ENCODE measurements around the gene PVR. TPM values are rescaled to one million over a fixed set of nuclear protein-coding genes. Genes with fewer than 3 reads are reported as not detected.
A peak's percentile ranks its signal among the peaks of the same experiment; 100 is the strongest.

PVR gene
- total and polyA plus RNA-seq, 5 donors from 2014 or later: 0.25 to 0.37 TPM; not detected in 3

DNA sequence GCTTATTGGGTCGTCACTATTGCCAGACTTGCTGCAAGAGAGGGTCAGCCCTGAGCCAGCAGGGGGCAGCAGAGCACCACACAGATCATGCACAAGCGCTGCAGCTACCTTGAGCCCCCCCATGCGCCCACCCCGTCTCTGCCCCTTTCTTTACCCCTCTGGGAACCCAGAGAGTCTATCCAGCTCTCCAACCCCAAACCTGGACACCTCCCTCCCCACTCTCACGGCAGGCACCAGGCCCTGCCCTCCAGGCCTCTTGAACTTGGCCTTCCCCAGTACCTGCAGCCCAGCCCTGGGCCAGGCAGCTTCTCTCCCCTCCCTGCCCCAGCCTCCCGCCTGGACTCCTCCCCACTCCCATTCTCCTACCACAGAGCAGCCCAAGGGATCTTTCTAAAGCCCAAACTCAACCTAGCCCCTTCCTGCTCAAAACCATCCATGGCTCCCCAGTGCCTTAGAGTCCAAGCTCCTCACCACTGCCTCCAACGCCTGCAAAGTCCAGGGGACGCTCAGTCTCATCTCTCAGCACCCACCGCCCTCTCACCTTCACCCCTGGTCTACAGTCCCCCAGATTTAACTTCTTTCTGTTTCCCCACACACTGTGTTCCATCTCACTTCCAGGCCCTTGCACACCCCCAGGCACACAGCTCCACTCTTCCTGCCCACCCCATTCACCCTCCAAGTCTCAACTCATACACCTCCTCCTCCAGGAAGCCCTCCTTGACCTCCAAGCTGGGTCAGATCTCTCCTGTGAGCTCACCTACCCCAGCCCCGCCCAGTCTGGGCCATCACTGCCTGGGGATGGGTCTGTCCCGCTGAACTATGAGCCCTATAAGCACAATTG is 45.8 kb downstream of the PVR start:
- Mint-ChIP-seq H3K36me3 (no peaks in the 10 kb centered on the region), H3K9me3 (no peaks in the 10 kb centered on the region), H3K27ac (peak overlapping the region in 2 of 3 donors; percentile 3 to 11), H3K4me3 (peak overlapping the region in 1 of 4 donors; percentile 21), H3K4me1 (peaks cover 6 to 36% (median 22%) of the 10 kb centered on the region in 4 donors), H3K27me3 (peaks cover 12% of the 10 kb centered on the region)
- ATAC-seq (ENCODE audit: low read depth in 2 of 2) (peak; percentile 33 to 40), DNase-seq (peak; percentile 67 to 77 (median 68))
- Histone ChIP-seq H3K4me3 (ENCODE audit: low read depth, low read length) (no peak overlapping the region), H3K4me1 (ENCODE audit: control insufficient read depth, insufficient read depth, low read length, poor library complexity, severe bottlenecking) (peaks cover 17% of the 10 kb centered on the region), H3K36me3 (ENCODE audit: control insufficient read depth, insufficient read depth, low read length) (no peaks in the 10 kb centered on the region), H3K27me3 (ENCODE audit: control insufficient read depth, insufficient read depth, low read length) (no peaks in the 10 kb centered on the region), H3K9me3 (ENCODE audit: control insufficient read depth in 2 of 2, low read length in 2 of 2) (no peaks in the 10 kb centered on the region), H3K27ac (ENCODE audit: insufficient read depth, low read length, poor library complexity, severe bottlenecking) (no peak overlapping the region)

DNA sequence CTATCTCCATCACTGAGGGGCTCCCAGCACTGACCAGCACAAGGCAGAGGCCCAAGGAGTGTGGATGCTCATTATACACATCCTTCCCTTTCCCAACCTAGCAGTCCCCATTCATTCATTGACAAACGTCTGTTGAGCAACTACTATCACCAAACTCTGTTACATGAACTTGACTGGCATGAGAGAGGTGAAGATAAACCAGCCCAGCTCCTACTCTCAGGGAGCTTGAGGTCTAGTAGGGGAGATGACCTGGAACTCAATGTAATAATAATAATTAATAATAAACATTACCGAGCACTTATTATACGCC is 46.4 kb downstream of the PVR start:
- Mint-ChIP-seq H3K27me3 (peaks cover 6% of the 10 kb centered on the region), H3K27ac (no peak overlapping the region)
- no peak for ATAC-seq (ENCODE audit: low read depth in 2 of 2)

DNA sequence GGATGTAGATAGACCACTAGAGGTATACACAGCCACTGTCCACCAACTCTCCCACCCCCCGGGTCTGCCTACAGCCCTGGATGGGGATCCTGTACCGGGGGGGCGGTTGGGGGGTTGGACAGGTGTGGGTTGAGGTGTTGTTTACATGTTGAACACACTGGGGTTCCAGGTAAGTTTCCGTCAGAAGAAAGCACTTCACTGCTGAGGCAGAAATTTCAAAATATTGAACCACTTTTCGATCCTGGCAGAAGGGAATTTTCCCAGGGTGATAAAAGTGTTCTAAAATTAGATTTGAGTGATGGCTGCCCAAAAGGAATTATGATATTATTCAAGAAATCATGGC is 48.6 kb downstream of the PVR start:
- Histone ChIP-seq H3K36me3 (ENCODE audit: control insufficient read depth, insufficient read depth, low read length) (no peaks in the 10 kb centered on the region), H3K27ac (ENCODE audit: insufficient read depth, low read length, poor library complexity, severe bottlenecking) (peak overlapping the region; percentile 72), H3K4me3 (ENCODE audit: low read depth, low read length) (peak overlapping the region; percentile 48), H3K9me3 (ENCODE audit: control insufficient read depth in 2 of 2, low read length in 2 of 2) (no peaks in the 10 kb centered on the region), H3K4me1 (ENCODE audit: control insufficient read depth, insufficient read depth, low read length, poor library complexity, severe bottlenecking) (peaks cover 17% of the 10 kb centered on the region), H3K27me3 (ENCODE audit: control insufficient read depth, insufficient read depth, low read length) (no peaks in the 10 kb centered on the region)
- peaks cover 5% of the 10 kb centered on the region for H3K27me3 Mint-ChIP-seq
- DNase-seq (no peak), ATAC-seq (ENCODE audit: low read depth in 2 of 2) (peak; percentile 38 to 43)
- no peaks in the 10 kb centered on the region for H3K36me3 Mint-ChIP-seq
- no peaks in the 10 kb centered on the region for H3K9me3 Mint-ChIP-seq
- H3K4me1 Mint-ChIP-seq: peaks cover 6 to 30% (median 19%) of the 10 kb centered on the region in 4 donors
- peak overlapping the region; percentile 85 to 97 (median 90) for H3K27ac Mint-ChIP-seq
- H3K4me3 Mint-ChIP-seq: peak overlapping the region; percentile 49 to 81 (median 76)

More for the DNA sequence above, 46.4 kb downstream of the PVR start:
- no peaks in the 10 kb centered on the region for H3K9me3 Mint-ChIP-seq
- H3K27ac ChIP-seq (ENCODE audit: insufficient read depth, low read length, poor library complexity, severe bottlenecking): no peak overlapping the region
- H3K4me3 ChIP-seq (ENCODE audit: low read depth, low read length): no peak overlapping the region
- no peak for DNase-seq
- peaks cover 17% of the 10 kb centered on the region for H3K4me1 ChIP-seq (ENCODE audit: control insufficient read depth, insufficient read depth, low read length, poor library complexity, severe bottlenecking)
- H3K27me3 ChIP-seq (ENCODE audit: control insufficient read depth, insufficient read depth, low read length): no peaks in the 10 kb centered on the region
- H3K4me1 Mint-ChIP-seq: peaks cover 6 to 32% (median 20%) of the 10 kb centered on the region in 4 donors
- no peak overlapping the region for H3K4me3 Mint-ChIP-seq
- no peaks in the 10 kb centered on the region for H3K36me3 ChIP-seq (ENCODE audit: control insufficient read depth, insufficient read depth, low read length)
- no peaks in the 10 kb centered on the region for H3K9me3 ChIP-seq (ENCODE audit: control insufficient read depth in 2 of 2, low read length in 2 of 2)
- no peaks in the 10 kb centered on the region for H3K36me3 Mint-ChIP-seq

DNA sequence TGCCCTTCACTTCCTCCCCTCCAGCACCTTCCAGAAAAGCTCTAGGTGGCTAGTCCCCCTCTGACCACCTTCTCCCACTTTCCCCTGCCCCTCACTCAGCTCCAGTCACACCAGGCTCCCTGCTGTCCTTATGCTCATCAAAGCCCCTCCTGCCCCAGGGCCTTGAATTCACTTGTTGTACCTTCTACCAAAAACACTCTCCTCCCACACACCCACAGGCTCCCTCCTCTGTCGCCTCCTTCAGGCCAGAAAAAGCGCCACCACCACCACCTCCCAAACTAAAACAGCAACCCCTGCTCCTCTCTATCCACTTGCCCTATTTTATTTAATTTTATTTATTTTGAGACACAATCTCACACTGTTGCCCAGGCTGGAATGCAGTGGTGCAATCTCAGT is 50.5 kb downstream of the PVR start:
- no peak for ATAC-seq (ENCODE audit: low read depth in 2 of 2)
- H3K4me1 Mint-ChIP-seq: peaks cover 6 to 28% (median 18%) of the 10 kb centered on the region in 4 donors
- no peak overlapping the region for H3K4me3 ChIP-seq (ENCODE audit: low read depth, low read length)
- H3K9me3 Mint-ChIP-seq: no peaks in the 10 kb centered on the region
- no peaks in the 10 kb centered on the region for H3K27me3 ChIP-seq (ENCODE audit: control insufficient read depth, insufficient read depth, low read length)
- no peaks in the 10 kb centered on the region for H3K36me3 Mint-ChIP-seq
- H3K4me3 Mint-ChIP-seq: no peak overlapping the region
- H3K9me3 ChIP-seq (ENCODE audit: control insufficient read depth in 2 of 2, low read length in 2 of 2): no peaks in the 10 kb centered on the region
- H3K36me3 ChIP-seq (ENCODE audit: control insufficient read depth, insufficient read depth, low read length): no peaks in the 10 kb centered on the region
- peaks cover 17% of the 10 kb centered on the region for H3K4me1 ChIP-seq (ENCODE audit: control insufficient read depth, insufficient read depth, low read length, poor library complexity, severe bottlenecking)
- no peaks in the 10 kb centered on the region for H3K27me3 Mint-ChIP-seq
- peak in 1 of 3 donors; percentile 39 for DNase-seq
- H3K27ac Mint-ChIP-seq: peak overlapping the region in 2 of 3 donors; percentile 56 to 59
- no peak overlapping the region for H3K27ac ChIP-seq (ENCODE audit: insufficient read depth, low read length, poor library complexity, severe bottlenecking)

DNA sequence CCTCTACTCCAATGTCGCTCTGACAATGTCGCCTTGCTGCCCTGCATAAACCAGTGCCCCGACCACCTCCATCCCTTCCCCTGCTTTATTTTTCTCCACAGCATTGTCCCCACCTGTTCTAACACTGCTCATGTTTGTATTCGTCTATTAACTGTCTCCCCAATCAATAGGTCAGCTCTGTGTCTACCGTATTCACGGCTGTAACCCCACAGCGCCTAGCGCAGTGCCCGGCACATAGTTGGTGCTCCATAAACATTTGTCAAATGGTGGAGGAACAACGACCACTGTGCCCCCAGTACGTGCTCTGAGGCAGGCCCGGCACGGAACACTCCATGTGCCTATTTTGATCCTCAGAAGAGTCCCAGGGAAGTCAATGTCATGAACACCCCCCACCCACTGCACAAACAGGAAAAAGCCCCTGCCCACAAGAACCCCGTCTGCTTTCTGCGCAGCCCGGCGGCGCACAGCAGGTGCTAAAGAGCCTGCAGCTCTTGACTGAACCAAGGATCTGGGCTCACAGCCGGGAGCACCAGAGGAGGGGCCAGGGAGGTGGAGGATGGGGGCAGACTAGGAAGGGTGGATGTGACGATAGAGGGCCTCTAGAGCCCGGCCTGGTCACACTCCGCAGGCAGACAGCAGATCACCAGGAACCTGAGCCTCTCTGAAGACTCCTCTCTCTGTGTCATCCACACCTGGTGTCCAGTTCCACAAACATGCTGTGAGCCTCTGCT is 53.4 kb downstream of the PVR start:
- H3K4me1 Mint-ChIP-seq: peaks cover 6 to 15% (median 10%) of the 10 kb centered on the region in 4 donors
- Histone ChIP-seq H3K4me3 (ENCODE audit: low read depth, low read length) (no peak overlapping the region), H3K4me1 (ENCODE audit: control insufficient read depth, insufficient read depth, low read length, poor library complexity, severe bottlenecking) (peaks cover 9% of the 10 kb centered on the region), H3K27ac (ENCODE audit: insufficient read depth, low read length, poor library complexity, severe bottlenecking) (no peak overlapping the region), H3K9me3 (ENCODE audit: control insufficient read depth in 2 of 2, low read length in 2 of 2) (no peaks in the 10 kb centered on the region), H3K36me3 (ENCODE audit: control insufficient read depth, insufficient read depth, low read length) (no peaks in the 10 kb centered on the region), H3K27me3 (ENCODE audit: control insufficient read depth, insufficient read depth, low read length) (no peaks in the 10 kb centered on the region)
- no peak for ATAC-seq (ENCODE audit: low read depth in 2 of 2)
- peak overlapping the region in 2 of 3 donors; percentile 70 to 91 for H3K27ac Mint-ChIP-seq
- no peak for DNase-seq
- no peaks in the 10 kb centered on the region for H3K27me3 Mint-ChIP-seq
- no peaks in the 10 kb centered on the region for H3K36me3 Mint-ChIP-seq
- H3K4me3 Mint-ChIP-seq: no peak overlapping the region
- H3K9me3 Mint-ChIP-seq: no peaks in the 10 kb centered on the region

DNA sequence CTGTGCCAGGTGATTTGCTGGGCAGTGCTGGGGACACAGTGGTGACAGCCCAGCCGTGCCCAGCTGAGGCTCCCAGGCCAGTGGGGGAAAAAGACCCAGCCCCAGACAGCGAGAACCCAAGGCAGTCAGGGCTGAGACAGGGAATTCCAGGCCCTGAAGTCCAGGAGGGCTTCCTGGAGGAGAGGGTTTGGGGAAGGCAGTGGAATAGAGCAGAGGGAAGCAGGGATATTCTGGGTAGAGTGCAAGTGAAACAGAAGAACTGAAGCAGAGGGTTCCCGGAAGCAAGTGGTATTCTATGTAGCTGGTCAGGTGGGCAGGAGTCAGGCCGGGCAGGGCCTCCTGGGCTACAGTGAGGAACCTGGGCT is 53.9 kb downstream of the PVR start:
- H3K4me1 Mint-ChIP-seq: peaks cover 3 to 10% (median 5%) of the 10 kb centered on the region in 4 donors
- no peak for DNase-seq
- Histone ChIP-seq H3K4me1 (ENCODE audit: control insufficient read depth, insufficient read depth, low read length, poor library complexity, severe bottlenecking) (peaks cover 3% of the 10 kb centered on the region), H3K4me3 (ENCODE audit: low read depth, low read length) (no peak overlapping the region), H3K36me3 (ENCODE audit: control insufficient read depth, insufficient read depth, low read length) (no peaks in the 10 kb centered on the region), H3K9me3 (ENCODE audit: control insufficient read depth in 2 of 2, low read length in 2 of 2) (no peaks in the 10 kb centered on the region), H3K27ac (ENCODE audit: insufficient read depth, low read length, poor library complexity, severe bottlenecking) (no peak overlapping the region), H3K27me3 (ENCODE audit: control insufficient read depth, insufficient read depth, low read length) (no peaks in the 10 kb centered on the region)
- no peak for ATAC-seq (ENCODE audit: low read depth in 2 of 2)
- no peak overlapping the region for H3K27ac Mint-ChIP-seq
- no peaks in the 10 kb centered on the region for H3K27me3 Mint-ChIP-seq
- H3K36me3 Mint-ChIP-seq: no peaks in the 10 kb centered on the region
- no peak overlapping the region for H3K4me3 Mint-ChIP-seq
- no peaks in the 10 kb centered on the region for H3K9me3 Mint-ChIP-seq

DNA sequence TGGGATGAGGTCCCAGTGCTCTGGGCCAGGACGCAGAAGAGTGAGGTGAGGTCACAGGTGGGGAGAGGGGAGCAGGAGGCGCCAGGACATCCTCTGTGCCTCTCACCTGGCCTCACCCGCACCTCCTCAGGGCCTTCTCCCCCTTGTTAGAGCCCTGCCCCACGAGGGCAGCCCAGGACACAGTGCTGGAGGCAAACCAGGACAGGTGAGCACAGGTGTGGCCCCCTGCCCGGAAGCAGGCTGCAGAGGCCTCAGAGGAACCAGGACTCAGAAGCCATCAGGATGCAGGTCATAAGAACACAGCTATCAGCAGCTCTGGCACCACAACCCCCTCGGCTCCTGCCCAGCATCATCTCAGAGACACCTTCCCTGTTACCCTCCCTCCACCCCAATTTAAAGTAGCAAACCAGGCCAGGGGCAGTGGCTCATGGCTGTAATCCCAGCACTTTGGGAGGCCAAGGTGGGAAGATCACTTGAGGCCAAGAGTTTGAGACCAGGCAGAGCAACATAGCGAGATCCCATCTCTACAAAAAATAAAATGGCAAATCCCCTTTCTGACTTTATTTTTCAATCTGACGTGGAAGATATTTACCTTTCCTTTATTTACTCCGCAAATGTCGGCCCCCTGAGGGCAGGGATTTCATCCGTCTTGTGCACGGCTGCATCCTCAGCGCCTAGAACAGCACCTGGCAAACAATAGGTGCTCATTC is 54.9 kb downstream of the PVR start, which contains the start of gene CEACAM16:
Gene CEACAM16 (plus strand): TSS at position 660 of the 710 bp plus-strand sequence. CDS start 2,306 bp downstream, outside the sequence.
- no peaks in the 10 kb centered on the region for H3K27me3 ChIP-seq (ENCODE audit: control insufficient read depth, insufficient read depth, low read length)
- no peaks in the 10 kb centered on the region for H3K4me1 ChIP-seq (ENCODE audit: control insufficient read depth, insufficient read depth, low read length, poor library complexity, severe bottlenecking)
- H3K9me3 ChIP-seq (ENCODE audit: control insufficient read depth in 2 of 2, low read length in 2 of 2): no peaks in the 10 kb centered on the region
- H3K4me3 ChIP-seq (ENCODE audit: low read depth, low read length): no peak within 1 kb of the TSS
- DNase-seq (no peak), ATAC-seq (ENCODE audit: low read depth in 2 of 2) (no peak)
- Mint-ChIP-seq H3K27ac (peak within 1 kb of the TSS in 2 of 3 donors; percentile 7 to 56), H3K4me3 (no peak within 1 kb of the TSS), H3K27me3 (no peaks in the 10 kb centered on the region), H3K4me1 (peaks cover 0 to 6% (median 2%) of the 10 kb centered on the region in 4 donors), H3K9me3 (no peaks in the 10 kb centered on the region), H3K36me3 (no peaks in the 10 kb centered on the region)
- H3K36me3 ChIP-seq (ENCODE audit: control insufficient read depth, insufficient read depth, low read length): no peaks in the 10 kb centered on the region
- no peak within 1 kb of the TSS for H3K27ac ChIP-seq (ENCODE audit: insufficient read depth, low read length, poor library complexity, severe bottlenecking)

Measured in CD4-positive, CD25-positive, alpha-beta regulatory T cell (primary cell).